GM18498 (cell line): ENCODE results near the gene LIMS1.

ENCODE experiments used
- ATAC-seq: cut with Tn5 transposase; IDR thresholded peaks from one replicate; pipeline ENCODE4 v1.9.1; 2021; ENCODE audit warnings: mild to moderate bottlenecking, moderate library complexity; ENCODE audit not compliant: unreplicated experiment

The LIMS1 gene

DNA sequence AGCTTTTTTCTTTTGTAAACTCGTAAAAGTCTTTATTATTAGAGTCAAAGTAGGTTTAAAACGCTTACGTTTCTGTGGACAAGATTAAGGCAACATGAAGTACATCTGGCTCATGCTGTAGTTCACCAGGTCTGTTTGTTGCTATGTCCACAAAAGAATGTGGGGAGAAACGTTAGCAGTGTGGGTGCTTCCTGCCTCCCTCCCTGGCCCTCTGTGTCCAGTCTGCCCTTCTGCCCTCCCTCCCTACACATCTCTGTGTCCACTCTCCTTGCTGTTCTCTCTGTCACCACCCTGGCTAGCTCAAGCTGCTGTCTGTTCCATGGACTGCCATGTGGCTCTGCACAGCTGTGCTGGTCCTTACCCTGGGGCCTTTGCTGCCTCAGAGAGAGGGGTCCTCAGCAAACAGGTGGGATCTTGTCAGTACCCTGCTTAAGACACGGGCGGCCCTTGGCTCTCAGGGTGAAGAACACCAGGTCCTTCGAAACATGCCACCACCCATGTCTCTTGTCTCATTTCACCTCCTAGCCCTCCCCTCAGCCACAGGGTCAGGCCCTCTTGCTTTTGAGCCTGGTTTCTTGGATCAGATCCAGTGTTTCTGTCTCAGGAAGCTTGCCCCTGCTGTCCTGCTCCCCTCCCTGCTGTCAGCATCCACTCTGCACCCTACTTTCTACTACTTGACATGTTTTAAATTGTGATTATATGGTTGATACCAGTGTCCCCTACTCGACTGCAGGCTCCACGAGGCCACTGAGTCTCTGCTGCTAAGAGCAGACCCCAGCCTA is 79.2 kb downstream of the LIMS1 start:
- ATAC-seq, result no peak

DNA sequence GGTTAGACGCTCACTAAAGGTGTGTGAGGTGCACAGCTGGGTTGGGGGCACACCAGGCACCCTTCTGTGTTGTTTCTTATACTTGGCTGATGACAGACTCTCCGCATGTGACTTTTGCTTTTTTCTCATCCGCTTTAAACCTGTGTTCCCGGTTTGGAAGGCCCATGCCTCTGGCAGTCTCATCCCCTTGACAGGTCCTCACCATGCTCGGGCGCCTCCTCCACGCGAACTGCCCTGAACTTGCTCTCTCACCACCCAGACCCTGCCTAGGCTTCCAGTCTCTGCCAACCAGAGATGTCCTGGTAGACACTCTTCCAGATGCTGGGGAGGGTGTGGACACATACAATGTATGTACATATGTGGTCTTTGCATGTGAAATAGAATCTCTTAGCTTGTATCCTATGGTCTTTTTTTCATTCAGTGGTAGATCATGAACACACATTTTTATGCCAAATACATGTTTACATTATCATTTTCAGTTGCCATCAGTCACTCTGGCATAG is 79.8 kb downstream of the LIMS1 start:
- no peak for ATAC-seq

DNA sequence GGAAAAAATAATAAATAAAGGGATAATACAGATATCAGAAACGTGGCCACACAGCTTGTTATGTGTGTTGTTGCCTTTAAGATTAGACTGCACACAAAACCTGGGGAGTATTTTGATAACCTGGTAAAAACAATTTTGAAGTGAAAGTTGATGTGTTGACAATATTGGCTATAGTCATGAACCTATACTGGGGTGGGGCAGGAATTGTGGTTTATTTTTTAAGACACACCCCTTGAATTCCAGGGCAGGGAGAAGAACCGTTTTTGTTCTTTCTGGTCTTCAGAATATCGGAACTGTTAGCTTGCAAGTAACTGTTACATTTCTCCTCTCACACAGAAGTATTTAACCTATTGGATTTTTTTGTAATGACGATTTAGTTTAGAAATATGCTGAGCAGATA is 80.4 kb downstream of the LIMS1 start:
- ATAC-seq, result no peak

DNA sequence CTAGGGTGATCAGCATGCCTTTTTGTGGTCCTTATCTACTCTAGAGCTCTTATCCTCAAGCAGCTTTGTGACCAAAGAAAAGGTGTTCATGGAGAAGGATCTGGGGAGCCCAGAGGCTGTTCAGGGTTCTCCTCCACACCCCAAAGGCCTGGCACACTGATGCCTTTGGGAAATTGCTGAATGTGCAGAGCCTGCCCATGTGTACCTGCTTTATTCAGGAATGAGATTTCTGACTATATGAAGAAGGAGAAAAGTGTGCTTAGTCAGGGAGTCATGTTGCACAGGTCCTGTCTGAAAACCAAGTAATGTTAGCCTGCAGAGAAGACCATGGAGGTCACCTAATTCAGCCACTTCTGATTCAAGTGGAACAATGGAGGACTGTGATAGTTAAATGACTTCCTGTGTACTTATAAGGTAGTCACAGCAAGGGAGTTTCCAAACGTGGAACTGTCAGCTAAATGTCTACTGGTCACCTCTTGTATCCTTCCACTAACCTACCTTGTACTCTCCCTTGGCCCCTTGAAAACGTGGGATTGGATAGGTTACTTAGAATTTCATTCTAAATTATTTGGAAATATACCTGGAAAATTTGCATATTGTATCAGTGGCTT is 81.3 kb downstream of the LIMS1 start:
- ATAC-seq, result no peak

DNA sequence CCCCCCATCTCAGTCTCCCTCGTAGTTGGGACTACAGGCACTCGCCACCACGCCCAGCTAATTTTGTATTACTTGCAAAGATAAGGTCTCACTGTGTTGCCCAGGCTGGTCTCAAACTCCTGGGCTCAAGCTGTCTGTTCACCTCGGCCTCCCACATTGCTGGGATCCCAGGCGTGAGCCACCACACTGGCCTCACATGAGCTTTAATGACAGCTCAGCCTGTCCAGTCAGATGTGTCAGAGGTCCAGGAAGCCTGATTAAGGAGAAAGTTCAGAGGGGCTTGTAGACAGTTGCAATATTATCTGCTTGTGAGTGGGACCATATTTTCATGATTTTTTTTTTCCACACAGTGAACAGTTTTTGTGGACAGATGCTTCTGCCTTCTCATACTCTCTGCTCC is 82.0 kb downstream of the LIMS1 start:
- ATAC-seq, result no peak

DNA sequence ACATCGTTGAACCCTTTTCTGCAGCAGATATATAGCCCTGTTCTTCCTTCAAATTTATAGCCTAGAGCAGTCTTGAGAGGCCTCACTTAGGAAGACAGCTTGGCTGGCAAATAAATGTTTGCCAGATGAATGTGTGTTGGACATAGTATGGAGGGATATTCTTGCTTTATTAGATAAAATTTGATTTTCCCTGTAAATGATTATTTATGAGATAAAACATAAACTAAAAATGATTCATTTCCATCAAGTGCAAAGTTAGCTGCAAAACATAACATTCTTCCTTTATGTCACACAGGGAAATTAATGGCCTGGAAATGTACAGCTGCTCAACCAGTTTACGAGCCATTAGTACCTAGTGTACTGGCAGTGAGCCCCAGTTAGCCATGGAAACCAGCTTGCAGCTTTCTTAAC is 82.5 kb downstream of the LIMS1 start:
- no peak for ATAC-seq

DNA sequence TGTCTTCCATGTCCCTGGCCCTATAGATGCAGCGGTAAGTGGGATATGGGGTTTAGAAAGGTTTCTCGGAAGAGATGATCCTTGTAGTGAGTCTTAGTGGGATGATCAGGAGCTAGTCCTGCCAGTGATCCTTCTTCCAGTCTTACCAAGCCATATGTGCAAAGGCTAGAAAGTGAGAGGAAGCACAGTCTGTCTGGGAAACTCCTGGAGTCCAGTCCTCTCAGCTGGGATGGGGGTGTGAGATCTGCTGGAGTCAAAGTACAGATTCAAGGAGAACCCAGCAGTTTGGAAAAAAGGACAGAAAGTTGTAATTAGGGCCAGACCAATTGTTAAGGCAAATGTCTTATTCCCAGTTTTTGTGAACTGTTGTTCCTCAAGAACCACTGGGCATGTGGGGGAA is 83.3 kb downstream of the LIMS1 start:
- ATAC-seq, result no peak

DNA sequence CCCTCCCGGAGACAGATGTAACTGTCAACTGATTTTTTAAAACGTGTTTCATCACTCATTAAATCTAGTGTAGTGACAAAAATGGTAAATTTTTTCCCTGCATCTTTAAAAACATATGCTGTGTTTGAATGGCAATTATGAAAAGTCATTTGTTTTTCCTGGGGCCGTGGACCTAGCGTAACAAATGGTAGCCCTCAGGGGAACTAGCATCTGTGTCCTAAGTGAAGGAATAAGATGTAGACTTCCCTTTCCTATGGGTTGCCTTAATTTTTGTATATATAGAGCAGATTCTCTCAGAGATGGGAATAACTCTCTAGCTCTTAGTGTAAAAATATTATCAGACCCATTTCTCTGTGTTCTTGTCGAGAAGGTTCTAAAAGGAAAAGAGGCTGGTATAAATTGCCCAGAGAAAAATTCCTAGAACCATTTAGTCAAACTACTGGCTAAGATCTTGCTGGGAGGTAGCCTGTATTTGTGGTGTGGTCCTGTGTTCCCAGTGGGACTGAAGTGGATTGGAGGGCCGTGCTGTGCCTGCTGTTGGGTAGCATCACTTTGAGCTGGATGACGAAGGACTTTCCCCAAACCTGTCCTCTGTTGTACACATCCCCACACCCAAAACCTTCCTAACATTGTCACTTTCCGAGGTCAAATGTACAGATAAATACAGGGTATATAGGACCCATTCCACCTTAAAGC is 85.8 kb downstream of the LIMS1 start:
- no peak for ATAC-seq

DNA sequence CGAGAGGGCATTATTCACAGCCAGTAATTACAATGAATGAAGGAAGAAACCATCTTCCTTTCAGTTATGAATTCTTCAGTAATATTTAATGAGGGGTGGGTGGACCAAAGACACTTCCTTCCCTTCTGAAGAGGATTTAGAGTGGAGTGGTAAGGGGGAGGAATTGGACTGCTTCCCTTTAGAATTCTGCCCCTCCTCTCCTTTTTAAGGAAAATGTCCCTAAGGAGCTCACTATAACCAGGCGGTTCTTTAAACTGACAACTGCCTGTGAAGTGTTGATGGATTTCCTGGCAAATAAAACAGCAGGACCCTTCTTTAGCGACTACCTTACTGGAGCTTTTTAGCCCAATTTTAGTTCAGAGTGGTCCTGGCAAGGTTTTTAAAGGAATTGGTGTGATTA is 86.4 kb downstream of the LIMS1 start:
- no peak for ATAC-seq

DNA sequence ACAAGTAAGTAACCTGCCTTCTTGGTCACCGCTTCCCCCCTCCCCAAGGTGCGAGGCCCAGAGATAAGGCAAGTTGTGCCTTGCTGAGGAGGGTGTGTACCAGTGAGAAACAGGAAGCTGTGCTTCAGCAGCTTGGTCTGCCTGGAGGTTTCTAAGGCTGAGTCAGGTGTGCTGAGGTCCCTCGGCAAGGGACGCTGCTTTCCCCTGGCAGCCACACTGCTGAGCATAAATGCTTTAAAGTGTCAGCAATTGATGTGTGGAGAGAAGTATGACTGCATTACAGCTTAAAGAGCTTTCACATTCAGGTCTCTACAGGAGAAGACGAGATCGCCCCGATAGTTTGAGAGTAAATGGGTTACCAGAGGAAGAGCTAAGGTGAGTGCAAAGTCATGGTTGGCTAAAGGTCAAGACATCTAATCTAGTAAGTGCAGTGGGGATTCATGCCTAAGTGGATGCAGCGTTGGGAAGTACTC is 86.9 kb downstream of the LIMS1 start:
- ATAC-seq, result peak; percentile 99

DNA sequence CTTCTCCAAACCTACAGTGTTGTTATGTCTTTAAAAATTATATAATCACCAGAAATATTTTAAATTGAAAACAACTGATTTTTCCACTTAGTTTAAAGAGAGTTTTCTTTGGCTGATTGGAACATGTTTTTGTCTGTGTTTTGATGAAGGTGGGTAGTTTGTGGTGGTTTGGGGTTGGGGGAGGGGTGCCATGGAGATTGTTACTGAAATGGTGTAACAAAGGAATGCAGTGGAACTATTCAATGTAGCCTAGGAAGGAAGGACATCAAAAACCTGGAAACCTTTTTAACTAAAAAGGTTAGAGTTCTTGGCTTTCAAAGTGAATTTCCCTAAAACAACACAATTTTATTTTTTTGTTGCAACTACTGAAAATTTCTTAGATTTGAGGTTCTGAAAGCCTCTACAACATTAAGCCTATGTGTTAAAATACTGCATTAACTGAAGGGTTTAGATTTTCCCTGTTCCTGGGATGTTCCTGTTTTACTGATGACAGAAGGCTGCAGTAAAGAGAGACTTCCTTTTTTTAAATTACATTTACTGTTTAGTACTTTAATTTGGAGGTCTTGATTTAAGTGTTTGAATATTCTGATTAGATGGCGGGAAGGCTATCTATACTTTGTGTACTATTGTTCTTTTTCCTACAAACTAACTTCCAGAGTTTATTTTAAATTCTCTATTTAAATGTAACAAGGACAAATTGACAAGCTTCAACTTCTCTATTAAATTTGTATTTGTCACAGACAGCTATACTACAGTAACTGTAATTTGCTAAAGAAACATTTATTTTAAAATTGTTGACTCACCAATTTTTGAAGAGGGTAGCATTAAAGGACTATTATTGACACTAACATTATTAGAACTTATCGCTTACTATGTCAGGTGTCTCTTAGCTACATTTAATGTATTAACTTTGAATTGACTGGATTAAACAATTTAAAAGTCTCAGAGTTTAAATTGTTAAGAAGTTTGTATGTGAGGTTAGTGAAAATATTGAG is 87.7 kb downstream of the LIMS1 start:
- ATAC-seq, result no peak

DNA sequence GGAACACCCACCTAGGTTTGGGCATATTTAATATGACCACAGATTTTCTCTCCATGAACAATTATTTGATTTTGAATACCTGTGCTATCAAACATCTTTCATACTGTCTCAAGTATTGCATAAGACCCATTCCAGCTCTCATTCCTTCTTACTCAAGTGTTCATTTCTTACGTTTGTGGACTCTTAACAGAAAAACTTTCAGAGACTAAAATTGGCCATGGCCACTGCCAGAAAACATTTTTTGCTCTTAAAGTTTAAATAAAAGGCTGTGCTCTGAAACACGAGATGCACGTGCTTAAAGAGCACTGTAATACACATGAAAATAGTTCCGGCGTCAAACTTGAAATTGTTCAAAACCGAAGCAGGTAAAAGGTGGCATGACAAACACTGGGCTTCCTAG is 89.3 kb downstream of the LIMS1 start:
- ATAC-seq, result no peak

DNA sequence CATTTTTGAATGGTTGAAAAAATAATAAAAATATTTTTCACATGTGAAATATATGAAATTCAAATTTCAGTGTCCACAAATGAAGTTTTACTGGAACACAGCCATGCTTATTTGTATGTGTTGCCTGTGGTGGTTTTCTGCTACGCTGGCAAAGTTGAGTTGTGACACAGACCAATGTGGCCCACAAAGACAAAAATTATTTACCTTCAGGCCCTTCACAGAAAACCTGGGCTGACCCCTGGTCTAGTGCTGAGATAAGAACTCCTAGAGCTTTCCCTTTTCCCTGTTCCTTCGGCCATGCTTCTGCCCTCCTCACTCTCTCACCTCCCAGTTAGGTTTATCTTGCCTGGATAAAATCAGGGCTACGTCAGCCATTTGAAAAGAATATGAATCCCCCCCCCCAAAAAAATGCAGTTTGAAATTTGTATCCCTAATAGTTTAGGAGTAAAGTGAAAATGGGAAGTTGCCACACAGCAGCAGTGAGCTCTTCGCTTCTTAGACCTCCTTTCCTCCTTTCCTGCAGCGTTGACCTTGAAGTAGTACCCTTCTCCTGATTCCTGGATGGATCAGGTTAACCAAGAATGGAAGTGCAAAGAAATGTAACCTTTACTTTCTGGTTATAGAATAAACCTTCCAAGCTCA is 91.0 kb downstream of the LIMS1 start:
- no peak for ATAC-seq

DNA sequence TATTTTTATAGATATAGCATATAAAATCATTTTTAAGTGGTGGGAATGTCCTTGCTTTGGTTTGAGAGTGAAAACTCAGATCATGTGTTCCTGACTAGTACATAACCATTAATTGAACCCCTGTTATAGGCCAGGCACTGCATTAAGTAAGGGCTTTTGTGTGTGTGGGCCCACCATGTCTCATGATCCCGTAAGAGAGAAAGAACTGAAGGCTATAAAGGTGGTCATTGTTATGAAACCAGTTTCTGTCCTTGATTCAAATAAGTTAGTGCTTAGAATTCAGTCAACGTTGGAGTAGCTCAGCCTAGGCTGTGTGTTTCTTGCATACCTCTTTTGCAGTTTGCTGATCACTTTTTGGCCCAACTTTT is 91.5 kb downstream of the LIMS1 start:
- no peak for ATAC-seq

DNA sequence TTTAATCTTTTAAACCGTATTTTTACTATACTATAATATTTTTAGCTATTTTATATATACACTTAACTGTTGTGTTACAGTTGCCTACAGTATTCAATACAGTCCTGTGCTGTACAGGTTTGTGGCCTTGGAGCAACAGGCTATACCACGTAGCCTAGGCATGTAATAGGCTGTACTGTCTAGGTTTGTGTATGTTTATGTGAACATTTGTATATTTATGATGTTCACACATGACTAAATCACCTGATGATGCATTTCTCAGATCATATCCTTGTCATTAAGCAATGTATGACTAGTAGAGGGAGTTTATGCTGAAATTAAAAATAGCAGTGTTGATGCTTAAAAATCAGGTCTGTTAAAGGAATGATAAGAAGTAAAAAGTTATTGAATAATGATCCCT is 92.7 kb downstream of the LIMS1 start:
- ATAC-seq, result no peak

DNA sequence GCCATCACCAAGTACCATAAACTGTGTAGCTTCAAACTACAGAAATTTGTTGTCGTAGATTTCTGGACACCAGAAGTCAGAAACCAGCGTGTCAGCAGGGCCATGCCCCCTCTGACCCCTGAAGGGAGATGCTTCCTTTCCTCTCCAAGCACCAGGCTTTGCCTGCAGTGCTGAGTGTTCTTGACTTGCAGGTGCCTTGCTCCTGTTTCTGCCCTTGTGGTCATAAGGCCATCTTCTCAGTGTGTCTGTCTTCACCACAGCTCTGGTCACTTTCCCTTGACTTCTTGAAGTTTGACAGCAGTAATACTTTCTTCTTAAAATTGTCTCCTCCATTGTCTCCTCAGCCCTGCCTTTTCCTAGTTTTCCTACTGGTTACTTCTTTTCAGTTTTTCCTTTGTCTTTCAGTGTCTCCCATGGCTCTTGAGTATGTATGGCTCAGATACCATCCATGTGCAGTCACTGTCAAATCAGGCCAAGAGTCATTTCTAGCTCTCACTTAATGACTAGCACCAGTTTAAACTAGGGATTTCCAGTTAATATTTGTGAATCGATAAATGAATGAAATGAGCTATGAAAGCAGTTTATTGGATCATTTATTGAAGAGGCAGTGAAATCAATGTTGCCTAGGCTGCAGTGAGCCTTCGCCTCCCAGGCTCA is 93.8 kb downstream of the LIMS1 start:
- ATAC-seq, result no peak

DNA sequence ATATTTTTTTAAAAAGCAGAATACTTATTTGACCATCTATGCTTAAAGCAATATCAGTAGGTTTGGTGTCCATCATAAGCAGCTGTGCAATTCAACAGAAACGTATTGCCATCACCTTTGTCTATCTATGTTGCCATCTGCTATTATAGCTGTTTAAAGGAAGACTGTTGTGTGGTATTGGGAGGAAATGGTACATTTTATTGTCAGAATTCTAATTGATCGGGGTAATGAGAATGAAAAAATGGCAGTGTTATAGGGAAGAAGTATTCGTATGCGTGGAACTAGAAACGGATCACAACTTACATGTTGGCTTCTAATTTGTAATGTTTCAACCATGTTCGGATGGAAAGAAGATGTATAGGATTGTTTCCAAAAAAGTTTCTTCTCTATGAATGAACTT is 94.7 kb downstream of the LIMS1 start:
- no peak for ATAC-seq

DNA sequence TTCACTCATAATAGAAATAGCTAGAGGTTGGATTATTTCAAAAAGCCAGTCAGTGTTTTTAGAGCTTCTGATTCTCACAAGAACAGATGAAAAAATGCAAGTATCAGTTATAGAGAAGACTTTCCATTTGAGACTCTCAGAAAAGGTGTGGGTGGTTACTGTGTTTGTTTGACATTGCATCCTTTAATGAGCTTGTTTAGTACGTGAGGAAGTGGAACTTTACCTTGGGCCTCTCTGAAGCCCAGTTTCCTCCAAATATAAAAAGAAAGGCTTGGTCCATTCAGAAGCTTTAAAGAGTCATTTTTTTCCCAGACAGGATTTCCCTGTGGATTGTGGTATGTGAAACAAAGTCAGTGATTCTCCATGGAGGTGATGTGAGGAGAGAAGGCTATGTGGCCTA is 95.1 kb downstream of the LIMS1 start:
- ATAC-seq, result peak; percentile 77

DNA sequence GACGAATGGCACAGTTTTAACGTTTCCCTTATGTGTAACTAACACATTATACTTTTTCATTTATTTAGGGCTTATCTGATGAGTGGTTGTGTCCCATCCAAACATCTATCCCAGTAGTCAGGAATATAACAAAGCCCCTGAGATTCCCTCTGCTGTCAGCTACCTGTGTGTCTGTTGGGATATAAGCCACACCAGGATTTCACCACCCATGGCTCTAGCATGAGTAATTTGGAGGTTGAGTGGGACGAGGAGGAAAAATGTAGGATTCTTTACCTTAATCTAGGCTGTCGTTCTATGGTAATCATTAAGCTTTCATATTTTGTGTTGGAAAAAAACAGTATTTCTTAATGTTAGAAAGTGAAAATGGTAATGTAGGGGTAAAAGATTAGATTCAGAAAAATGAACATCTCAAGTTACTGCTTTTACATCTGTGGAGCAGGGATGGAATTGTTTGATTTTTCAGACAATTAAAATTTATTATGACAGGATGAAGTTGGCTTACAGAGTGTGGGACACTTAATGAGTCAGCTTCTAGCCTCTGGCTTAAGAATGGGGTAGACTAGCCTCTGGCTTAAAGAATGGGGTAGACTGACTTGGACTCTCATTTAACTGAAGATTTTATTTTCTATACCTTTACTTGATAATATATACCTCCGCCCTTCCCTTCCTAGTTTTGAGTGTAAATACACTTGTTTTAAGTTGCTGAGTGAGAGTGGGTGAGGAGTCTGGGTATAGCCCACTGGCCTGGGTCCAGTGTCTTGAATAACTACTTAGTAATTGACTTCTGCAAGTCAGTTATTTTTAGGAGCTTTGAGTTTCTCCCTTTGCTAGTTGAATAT is 96.5 kb downstream of the LIMS1 start:
- ATAC-seq, result no peak
